ENCODE measurements around the gene ADGRV1.

Gene ADGRV1

DNA sequence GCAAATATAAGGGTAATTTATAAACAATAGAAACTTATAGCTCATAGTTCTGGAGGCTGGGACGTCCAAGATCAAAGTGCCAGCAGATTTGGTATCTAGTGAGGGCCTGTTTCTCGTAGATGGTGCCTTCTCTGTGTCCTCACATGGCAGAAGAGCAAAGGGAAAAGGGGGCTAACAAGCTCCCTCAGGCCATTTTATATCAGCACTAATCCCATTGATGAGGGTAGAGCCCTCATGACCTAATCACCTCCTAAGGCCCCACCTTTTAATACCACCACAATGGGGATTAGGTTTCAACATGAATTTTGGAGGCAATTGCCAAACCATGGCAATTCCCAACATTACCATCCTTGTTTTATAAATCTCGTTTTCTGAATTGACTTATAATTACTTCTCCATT is 564.7 kb downstream of the ADGRV1 start:
- no peak for DNase-seq

DNA sequence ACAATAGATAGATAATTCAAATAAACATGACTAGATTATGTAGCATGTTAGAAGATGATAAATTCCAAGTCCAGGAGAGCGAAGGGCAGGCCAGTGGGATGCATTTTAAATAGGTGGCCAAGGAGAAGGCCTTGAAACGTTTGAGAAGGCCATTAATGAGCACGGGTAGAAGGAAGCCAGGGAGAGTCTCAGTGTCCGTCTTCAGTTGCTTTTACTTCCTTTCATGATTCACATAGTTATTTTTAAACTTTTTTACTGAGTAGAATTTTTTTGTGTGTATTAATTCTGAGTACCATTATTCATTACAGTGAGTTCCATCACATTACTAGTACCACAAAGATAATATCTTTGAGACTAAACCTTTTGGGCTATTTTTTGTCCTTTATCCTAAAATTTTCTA is 565.3 kb downstream of the ADGRV1 start:
- no peak for DNase-seq

DNA sequence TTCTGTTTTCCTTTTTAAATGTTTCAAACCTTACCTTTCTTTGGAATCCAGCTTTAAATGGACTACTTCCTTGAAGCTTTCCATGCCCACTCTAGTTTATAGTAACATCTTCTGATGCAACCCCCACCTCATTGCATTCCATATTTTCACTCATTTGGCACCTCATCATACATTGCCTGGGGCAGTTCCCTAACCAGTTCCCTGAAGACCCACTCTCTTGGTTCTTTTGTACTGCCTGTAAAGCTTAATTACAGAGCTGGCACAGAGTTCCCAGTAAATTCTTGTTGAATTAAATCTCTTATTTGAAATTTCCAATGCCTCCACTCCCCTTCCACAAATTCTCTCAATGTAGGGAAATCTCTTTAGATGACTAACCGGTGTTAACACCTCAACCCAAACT is 567.3 kb downstream of the ADGRV1 start:
- DNase-seq = no peak

DNA sequence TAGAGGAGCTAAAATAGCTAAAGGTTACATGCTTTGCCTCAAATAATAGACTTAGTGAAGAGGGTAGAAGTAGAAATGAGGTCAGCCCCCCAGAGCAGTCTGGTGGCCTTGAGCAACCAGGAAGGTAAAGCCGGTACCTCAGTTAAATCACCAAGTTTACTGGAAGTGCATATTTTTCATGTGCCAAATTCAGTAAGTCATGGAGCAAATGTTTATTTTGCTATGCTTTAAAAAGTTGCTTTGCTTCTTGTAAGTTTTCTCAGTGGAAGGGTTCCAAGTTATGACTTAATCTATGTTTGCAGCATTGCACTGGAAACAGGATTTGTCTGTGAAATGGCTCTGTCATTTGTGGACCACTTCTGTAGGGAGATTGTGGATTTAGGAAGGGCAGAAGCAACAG is 567.9 kb downstream of the ADGRV1 start:
- DNase-seq = no peak

DNA sequence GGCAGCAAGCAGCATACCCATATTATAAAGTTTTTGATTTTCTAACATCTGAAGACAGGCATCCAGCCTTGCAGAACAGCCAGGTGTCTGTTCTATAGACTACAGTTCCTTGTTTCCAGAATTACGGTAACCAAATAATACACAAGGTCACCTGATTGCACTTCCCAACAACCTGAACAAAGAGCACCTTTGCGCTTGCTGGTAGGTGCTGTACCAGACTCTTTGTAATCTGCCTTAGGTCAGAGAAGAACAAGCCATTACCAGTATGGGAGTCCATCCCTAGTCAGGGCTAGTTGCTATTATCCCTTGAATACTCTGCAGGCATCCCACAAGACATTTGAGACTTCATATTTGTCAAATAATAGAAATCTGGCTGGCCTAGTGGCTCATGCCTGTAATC is 568.3 kb downstream of the ADGRV1 start:
- DNase-seq = no peak

DNA sequence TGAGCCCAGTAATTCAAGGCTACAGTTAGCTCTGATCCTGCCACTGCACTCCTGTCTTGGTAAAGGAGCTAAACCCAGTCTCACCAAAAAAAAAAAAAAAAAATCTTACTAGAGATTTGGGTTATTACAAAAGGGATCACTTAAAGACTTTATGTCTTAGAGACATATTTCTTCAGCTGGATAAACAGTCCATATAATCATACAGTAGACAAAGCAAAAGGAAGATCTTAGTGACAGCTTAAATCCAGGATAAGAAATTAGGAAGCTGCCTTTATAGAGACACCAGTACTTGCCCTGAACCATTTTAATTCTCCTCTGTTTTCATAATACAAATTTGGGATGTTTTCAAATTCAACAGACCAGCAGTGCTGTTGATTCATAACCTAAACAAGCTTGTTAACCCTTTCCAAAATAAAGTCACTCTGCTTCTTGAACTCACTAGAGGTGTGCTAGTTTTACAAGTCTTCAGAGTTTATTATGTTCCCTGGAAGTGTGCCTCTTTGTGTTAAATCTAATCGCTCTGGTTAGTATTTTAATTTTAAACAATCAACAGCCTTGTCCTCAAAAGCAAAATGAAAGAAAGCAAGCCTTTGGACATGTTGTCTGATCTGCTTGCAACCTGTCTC is 569.0 kb downstream of the ADGRV1 start:
- DNase-seq = no peak

GRCh38 chr5:91128604-91129003 is 570.0 kb downstream of the ADGRV1 start:
- DNase-seq = no peak

DNA sequence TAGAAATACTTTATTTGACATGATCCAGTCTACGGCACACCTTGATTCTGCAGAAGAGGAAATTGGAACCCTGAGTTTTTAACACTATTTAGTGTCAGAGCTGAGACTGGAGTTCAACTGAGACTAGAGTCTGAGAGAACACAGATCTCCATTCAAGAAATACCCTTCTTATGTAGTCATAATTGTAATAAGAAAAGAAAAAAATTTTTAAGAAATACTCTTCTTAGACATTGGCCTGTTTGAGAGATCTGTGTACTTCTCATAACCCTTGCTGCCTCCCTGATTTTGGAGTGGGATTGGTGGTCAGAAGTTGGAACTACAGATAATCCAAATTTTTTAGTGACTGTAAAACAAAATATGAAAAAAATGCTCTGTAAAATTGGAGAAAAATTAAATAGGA is 571.2 kb downstream of the ADGRV1 start:
- no peak for DNase-seq

- DNase-seq = no peak
Observed at GRCh38 chr5:91130759-91131158, 572.2 kb downstream of the ADGRV1 start.

GRCh38 chr5:91132550-91132949 is 574.0 kb downstream of the ADGRV1 start:
- DNase-seq = no peak

DNA sequence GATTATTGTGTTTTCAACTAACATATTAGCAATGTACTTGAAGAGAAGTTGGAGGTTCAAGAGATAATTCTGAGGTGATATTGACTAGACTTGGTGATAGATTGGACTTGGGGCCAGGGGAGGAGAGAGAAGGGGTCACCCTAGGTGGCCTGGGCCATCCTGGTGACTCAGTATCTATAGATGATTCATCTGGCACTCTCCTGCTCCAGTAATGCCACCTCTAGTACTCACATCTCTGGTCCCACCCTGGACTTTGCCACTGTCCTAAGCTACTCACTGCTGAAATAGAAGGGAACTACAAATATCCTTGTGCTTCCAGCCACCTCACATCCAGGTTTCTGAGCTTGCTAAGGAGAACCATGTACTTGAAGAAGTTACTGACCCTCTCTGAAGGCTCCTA is 574.6 kb downstream of the ADGRV1 start:
- DNase-seq = no peak

DNA sequence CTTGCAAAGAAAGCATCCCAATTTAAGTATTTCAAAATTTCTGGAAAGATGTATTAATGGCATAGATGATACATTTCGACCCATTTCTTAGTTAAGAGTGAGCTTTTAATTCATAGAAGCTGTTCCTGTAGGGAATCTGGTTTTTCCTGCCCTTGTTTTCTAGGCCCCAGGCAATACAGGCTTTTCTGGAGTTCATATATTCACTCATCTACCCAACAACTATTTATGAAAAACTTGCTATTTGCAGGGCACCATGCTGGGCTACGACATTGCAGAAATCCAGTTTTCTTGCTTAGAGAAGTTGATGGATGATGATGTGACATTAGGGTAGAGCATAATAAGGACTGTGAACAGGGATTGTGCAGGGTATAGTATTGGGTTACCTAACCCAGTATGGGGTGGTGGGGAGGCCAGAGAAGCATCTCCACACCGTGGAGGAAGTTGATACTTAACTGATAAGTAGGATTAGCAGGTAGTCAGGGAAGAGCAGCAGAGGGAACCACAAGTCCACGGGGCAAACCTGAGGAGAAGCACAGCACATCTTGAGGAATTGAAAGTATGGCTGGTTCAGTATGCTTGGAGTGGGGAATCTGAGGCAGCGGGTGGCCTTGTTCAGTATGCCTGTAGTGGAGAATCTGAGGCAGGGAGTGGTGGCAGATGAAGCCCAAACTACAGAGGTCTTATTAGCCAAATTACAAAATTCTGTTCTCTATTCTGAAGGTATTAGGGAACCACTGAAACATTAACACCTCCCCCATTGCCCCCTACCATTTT is 577.1 kb downstream of the ADGRV1 start:
- DNase-seq = no peak

GRCh38 chr5:91136271-91136670 is 577.7 kb downstream of the ADGRV1 start:
- DNase-seq = no peak

GRCh38 chr5:91137647-91138046 is 579.0 kb downstream of the ADGRV1 start:
- DNase-seq = no peak

GRCh38 chr5:91139572-91140200 is 581.1 kb downstream of the ADGRV1 start:
- no peak for DNase-seq

DNA sequence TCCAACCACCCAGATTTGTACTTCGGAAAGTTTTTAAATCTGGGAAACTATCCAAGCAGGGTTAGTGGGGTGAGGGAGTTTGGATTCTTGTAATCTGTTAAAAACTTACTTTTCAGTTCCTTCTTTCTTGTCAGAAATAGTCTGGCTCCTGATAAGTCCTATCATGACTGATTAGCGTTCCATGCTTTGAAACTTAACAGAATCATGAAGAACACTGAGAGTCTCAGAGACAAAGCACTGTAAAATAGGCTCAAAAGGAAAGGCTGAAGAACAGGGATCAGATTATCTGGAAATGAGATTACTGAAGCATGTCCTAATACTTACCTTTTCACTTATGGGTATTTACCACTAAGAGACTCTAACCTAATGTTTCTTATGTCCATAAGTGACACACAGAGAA is 582.1 kb downstream of the ADGRV1 start:
- no peak for DNase-seq

DNA sequence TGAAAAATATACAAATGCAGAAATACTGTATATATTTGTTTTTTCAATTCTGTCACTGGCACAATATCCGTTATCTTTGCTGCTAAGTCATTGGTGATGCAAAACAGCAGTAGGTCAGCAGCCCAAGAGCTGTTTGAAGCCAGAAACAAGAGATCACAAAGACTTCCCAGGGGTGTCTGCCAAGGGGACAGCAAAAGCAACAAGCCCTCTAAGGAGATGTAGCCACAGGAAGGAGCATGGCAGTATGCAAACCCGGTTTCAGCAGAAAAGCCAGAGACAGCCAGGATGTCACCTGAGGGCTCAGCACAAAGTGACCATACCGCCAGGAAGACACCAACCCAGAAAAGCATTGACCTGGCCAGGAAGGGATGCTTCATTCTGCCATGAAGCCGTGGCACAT is 583.0 kb downstream of the ADGRV1 start:
- no peak for DNase-seq

DNA sequence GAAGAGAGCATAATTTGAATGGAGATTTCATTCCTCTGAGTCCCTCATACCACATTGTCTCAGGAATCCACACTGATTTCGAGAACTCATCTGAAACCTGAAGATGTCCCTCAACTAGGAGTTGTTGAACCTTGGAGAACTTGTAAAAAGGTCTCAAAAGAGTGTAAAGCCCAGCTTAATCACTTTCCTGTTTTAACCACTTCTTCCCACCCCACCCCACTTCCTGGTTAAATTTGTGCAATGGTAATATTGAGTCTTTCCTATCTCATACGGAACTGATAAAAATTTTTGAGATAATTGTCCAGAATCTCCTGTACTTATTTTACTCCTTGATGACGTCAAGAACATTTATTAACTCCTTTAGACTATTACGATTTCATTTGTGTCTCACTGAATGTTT is 583.8 kb downstream of the ADGRV1 start:
- DNase-seq = no peak

DNA sequence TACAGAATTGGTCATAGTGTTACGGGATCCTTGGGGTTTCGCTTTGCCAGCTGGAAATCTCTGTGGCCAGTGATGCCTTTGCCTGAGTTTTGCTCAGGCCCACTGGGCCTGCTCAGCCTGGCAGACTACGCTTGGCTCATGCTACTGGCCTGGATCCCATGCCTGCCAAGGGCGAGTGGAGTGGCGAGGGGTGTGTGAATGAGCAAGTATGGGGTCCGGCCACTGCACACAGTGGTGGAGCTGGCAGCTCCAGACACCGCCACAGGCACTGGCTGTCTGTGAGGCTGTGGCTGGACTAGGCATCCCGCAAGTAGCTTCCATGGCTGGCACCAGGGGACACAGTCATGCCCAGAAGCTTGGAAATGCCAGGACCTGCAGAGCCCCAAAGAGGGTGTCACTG is 584.2 kb downstream of the ADGRV1 start:
- DNase-seq = no peak

DNA sequence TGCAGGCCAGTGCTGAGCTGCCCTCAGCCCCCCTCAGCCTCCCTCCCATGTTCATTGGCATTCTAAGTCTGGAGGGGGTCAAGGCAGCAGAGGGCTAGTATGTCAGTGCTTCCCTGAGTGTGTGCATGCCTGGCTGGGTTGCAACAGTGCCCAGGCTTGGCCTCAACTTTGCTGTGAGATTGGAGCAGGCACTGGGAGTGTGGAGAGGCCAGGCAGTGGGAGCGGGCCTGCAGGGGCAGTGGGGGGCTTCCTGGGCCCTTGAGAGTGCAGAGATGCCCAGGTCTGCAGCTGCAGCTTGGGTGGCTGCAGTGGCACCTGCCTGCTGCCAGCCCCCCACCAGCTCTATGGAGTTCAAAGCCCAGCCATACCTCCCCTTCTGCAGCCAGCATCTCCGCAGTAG is 585.2 kb downstream of the ADGRV1 start:
- DNase-seq = no peak

GRCh38 chr5:91144491-91145332 is 586.1 kb downstream of the ADGRV1 start:
- no peak for DNase-seq

DNA sequence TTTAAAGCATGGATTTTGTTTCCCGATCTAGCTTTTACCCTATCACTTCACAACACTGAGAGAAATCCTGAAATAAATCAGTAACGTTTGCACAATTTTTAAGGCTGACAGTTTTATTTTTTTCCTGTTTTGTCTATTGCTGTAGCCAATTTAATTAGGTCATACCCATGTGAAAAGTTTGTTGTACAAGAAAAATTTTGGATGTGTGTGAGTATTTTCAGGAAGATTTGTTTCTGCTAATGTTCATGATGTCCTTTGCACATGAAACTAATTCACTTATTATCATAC is 586.7 kb downstream of the ADGRV1 start:
- DNase-seq = no peak

DNA sequence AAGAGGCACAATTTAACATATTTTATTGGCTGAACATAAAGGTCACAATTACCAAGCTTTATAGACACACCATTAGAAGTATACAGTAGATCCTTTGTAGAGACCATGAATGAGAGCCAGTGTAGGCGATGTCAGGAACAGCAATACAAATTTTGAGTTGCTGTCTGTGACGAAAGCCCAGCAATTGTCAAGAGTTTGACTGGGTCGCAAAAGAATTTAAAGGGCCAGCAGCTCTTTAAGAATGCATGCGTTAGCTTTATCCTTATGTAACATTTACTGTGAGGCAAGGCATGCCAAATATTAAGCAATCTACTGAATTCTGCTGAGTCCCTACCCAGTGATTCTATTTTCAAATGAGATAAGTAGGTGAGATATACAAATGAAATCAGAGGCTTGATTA is 587.6 kb downstream of the ADGRV1 start:
- peak; percentile 28 for DNase-seq

Data from hematopoietic multipotent progenitor cell treated with erythropoietin and hydrocortisone succinate and interleukin-3 and kit ligand, for 6 days (in vitro differentiated cells).